AG04450 (cell line): Measurements from ENCODE around the gene CHRNE. TPM values are rescaled to one million over a fixed set of nuclear protein-coding genes. Genes with fewer than 3 reads are reported as not detected.

Source experiments
- CTCF ChIA-PET: fragments of 300-600, 350-600 bp; formaldehyde crosslinking; extraction: SDS; loops from one replicate; lab custom pipeline; 2022; ENCODE audit warnings: antibody characterized with exemption, inconsistent platforms; lab: Charles Lee
- POLR2A ChIA-PET: fragments of 350-600 bp; formaldehyde crosslinking; extraction: SDS; loops from one replicate; lab custom pipeline; 2021; ENCODE audit warnings: antibody characterized with exemption, inconsistent platforms; lab: Yijun Ruan, JAX
- DNase-seq: peaks from one replicate; pipeline ENCODE4 v3.0.0-alpha.2; 2011; ENCODE audit warnings: low read depth, low spot score
- H3K27ac ChIP-seq: one replicate; pipeline ENCODE4 v1.5.1; 2012; ENCODE audit warnings: low read depth, low read length, control low read depth
- H3K27me3 ChIP-seq: one replicate; pipeline ENCODE4 v1.6.0; 2012; ENCODE audit warnings: low read length; ENCODE audit not compliant: control insufficient read depth, insufficient read depth
- H3K4me3 ChIP-seq: 2 replicates; pipeline ENCODE4 v1.5.1; 2011; ENCODE audit warnings: mild to moderate bottlenecking, low read depth, low read length, control low read depth
- H3K9me3 ChIP-seq: 2 replicates; pipeline ENCODE4 v1.5.1; 2012; ENCODE audit warnings: low read length; ENCODE audit not compliant: control insufficient read depth, insufficient read depth
- CTCF ChIP-seq: IDR thresholded peaks from 2 replicates; pipeline ENCODE4 v1.5.1; 2011; ENCODE audit warnings: low read depth, low read length, control low read depth, inconsistent platforms
- polyA plus RNA-seq: library from polyadenylated mRNA; depleted of rRNA; stranded (reverse); fragments of >200 nt; gene quantifications from 2 replicates; pipeline ENCODE4 v1.2.3, GENCODE V29; 2011

Gene CHRNE
- polyA plus RNA-seq, 1 experiment, result 0.19 TPM

GRCh38 chr17:4944554-4945175 is 41.8 kb upstream of the CHRNE start:
- POLR2A ChIA-PET, result interaction anchor here (1.3 to 9.1 kb wide), 2 partner anchors 9 to 23 kb away, joined by 3 to 128 read pairs; partner anchors contain the start of gene SPAG7
- H3K9me3 ChIP-seq, result peaks cover 3% of the 10 kb centered on the region; the same call in 1 of the 2 replicates
- peak overlapping the region; percentile 99 for H3K4me3 ChIP-seq
- no peaks in the 10 kb centered on the region for H3K27me3 ChIP-seq
- no peak for TF ChIP-seq CTCF
- CTCF ChIA-PET, result interaction anchor here (0.9 to 1.1 kb wide), 2 partner anchors 36 to 43 kb away, joined by 3 to 4 read pairs; partner anchors contain the start of gene CAMTA2
- DNase-seq, result no peak
- peak overlapping the region; percentile 82 for H3K27ac ChIP-seq

- Histone ChIP-seq H3K27ac (peak overlapping the region; percentile 82), H3K4me3 (no peak overlapping the region), H3K9me3 (peaks cover 3% of the 10 kb centered on the region; the same call in 1 of the 2 replicates), H3K27me3 (no peaks in the 10 kb centered on the region)
- no peak for TF ChIP-seq CTCF
- ChIA-PET POLR2A (interaction anchor here (1.3 kb wide), 1 partner anchor 9 kb away, joined by 3 read pairs; no protein-coding TSS in a partner anchor), CTCF (no interaction called here)
- DNase-seq, result no peak
These were observed 41.3 kb upstream of the CHRNE start for GRCh38 chr17:4944163-4944553.

- POLR2A ChIA-PET, result no interaction called here
- DNase-seq, result no peak
- Histone ChIP-seq H3K27ac (peak overlapping the region; percentile 47), H3K4me3 (no peak overlapping the region), H3K27me3 (no peaks in the 10 kb centered on the region), H3K9me3 (peaks cover under 1% of the 10 kb centered on the region; the same call in 1 of the 2 replicates)
- no peak for TF ChIP-seq CTCF
- CTCF ChIA-PET, result no interaction called here
These were observed 40.0 kb upstream of the CHRNE start for GRCh38 chr17:4942760-4943508.

- TF ChIP-seq CTCF, result no peak
- ChIA-PET POLR2A (interaction anchor here (2.3 kb wide), 1 partner anchor 32 kb away, joined by 14 read pairs; no protein-coding TSS in a partner anchor), CTCF (no interaction called here)
- no peaks in the 10 kb centered on the region for H3K27me3 ChIP-seq
- H3K27ac ChIP-seq, result no peak overlapping the region
- H3K9me3 ChIP-seq, result no peaks in the 10 kb centered on the region; the same call in 1 of the 2 replicates
- DNase-seq, result no peak
- H3K4me3 ChIP-seq, result peak overlapping the region; percentile 92
These were observed 38.4 kb upstream of the CHRNE start for GRCh38 chr17:4941319-4941610.
